Inflammatory macrophage treated with lipopolysaccharide for 4 hours (primary cell): ENCODE measurements around the gene OR14I1.

Experiments
- DNase-seq: peaks from one replicate; pipeline ENCODE4 v3.0.0-alpha.2; 2020

The OR14I1 gene

GRCh38 chr1:248702714-248703113, at the start of gene OR14I1:
Gene OR14I1 (minus strand): TSS chr1:248702766.
- DNase-seq: no peak

GRCh38 chr1:248751635-248752034, 49.1 kb upstream of the OR14I1 start:
- no peak for DNase-seq

GRCh38 chr1:248751142-248751541, 48.6 kb upstream of the OR14I1 start:
- no peak for DNase-seq

GRCh38 chr1:248750496-248750895, 47.9 kb upstream of the OR14I1 start:
- no peak for DNase-seq

GRCh38 chr1:248748211-248748610, 45.6 kb upstream of the OR14I1 start:
- DNase-seq: no peak

- DNase-seq: no peak
Measured at GRCh38 chr1:248740876-248741275, 38.3 kb upstream of the OR14I1 start.

- peak; percentile 13 for DNase-seq
Measured at GRCh38 chr1:248739572-248740205, 37.1 kb upstream of the OR14I1 start.

- DNase-seq: no peak
Measured at GRCh38 chr1:248737457-248737856, 34.9 kb upstream of the OR14I1 start.

- no peak for DNase-seq
Measured at GRCh38 chr1:248736977-248737376, 34.4 kb upstream of the OR14I1 start.

- no peak for DNase-seq
Measured at GRCh38 chr1:248733566-248733965, 31.0 kb upstream of the OR14I1 start.

- no peak for DNase-seq
Measured at GRCh38 chr1:248730507-248731335, 28.2 kb upstream of the OR14I1 start.

- no peak for DNase-seq
Measured at GRCh38 chr1:248714248-248714647, 11.7 kb upstream of the OR14I1 start.

GRCh38 chr1:248710305-248710900, 7.8 kb upstream of the OR14I1 start:
- peak; percentile 85 for DNase-seq

- no peak for DNase-seq
Measured at GRCh38 chr1:248704606-248705005, 2.0 kb upstream of the OR14I1 start.

GRCh38 chr1:248703674-248704073, 1.1 kb upstream of the OR14I1 start:
- DNase-seq: peak; percentile 26

GRCh38 chr1:248699099-248699498, 3.5 kb downstream of the OR14I1 start:
- DNase-seq: no peak

GRCh38 chr1:248697907-248698306, 4.7 kb downstream of the OR14I1 start:
- no peak for DNase-seq

GRCh38 chr1:248696774-248697173, 5.8 kb downstream of the OR14I1 start:
- DNase-seq: peak; percentile 35

- DNase-seq: peak; percentile 42
Measured at GRCh38 chr1:248696261-248696660, 6.3 kb downstream of the OR14I1 start.

- peak; percentile 2 for DNase-seq
Measured at GRCh38 chr1:248695451-248696132, 7.0 kb downstream of the OR14I1 start.

- DNase-seq: no peak
Measured at GRCh38 chr1:248691567-248692155, 10.9 kb downstream of the OR14I1 start.

GRCh38 chr1:248688527-248689298, 13.9 kb downstream of the OR14I1 start:
- no peak for DNase-seq
